ENCODE data around the gene ZNF90.
A peak's percentile ranks its signal among the peaks of the same experiment; 100 is the strongest.
"Not testable (repeated sequence)": the region's sequence is repeated elsewhere in the genome, so short reads cannot be mapped to it uniquely, and the experiment has no call there.

The ZNF90 gene

DNA sequence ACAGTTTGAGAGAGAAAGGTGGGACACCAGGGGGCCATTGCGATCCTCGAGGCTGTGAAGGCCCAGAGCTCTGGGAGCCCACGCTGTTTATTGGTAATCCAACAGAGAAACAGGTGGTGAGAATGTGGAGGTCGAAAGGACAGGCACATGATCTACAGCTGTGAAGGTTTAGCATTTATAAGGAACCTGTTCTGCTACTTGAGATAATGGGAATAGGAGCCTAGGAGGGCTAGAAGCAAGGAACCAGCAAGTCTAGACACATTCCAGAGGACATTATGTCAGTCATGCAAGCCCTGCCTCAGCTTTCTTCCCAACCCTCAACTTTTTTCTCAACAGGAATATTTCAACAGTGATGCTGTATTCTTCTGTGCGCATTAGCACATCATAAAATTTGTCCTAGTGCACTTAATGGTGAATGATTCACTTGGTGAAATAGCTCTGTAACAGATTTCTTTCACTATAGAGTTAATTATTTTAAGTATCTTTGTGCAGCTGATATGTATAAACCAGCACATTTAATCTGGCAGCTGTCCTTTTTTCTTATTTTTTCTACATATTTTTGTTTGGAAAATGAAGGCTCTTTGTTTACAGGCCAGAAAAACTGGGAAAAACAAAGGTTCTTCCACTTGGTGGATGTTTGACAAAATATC, 25.4 kb downstream of the ZNF90 start:
- no peak for DNase-seq (ENCODE audit: low read depth)

DNA sequence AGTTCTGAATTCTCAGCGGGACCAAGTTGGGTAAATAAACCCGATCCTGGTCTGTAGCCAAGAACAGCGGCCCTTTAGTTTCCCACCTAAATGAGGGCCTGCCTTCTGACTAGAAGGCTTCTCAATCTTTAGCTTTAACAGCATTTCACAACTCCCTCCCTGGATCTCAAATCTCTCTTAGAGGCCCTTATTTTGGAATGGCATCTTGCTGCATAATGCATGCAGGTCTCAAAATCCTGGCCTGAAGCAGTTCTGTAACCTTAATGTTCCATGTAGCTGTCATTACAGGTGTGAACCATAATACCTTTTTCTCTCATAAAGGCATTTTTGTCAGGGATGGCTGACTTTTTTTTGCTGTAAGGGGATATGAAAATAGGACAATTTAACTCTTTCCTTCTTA, 29.5 kb downstream of the ZNF90 start:
- no peak for DNase-seq (ENCODE audit: low read depth)

DNA sequence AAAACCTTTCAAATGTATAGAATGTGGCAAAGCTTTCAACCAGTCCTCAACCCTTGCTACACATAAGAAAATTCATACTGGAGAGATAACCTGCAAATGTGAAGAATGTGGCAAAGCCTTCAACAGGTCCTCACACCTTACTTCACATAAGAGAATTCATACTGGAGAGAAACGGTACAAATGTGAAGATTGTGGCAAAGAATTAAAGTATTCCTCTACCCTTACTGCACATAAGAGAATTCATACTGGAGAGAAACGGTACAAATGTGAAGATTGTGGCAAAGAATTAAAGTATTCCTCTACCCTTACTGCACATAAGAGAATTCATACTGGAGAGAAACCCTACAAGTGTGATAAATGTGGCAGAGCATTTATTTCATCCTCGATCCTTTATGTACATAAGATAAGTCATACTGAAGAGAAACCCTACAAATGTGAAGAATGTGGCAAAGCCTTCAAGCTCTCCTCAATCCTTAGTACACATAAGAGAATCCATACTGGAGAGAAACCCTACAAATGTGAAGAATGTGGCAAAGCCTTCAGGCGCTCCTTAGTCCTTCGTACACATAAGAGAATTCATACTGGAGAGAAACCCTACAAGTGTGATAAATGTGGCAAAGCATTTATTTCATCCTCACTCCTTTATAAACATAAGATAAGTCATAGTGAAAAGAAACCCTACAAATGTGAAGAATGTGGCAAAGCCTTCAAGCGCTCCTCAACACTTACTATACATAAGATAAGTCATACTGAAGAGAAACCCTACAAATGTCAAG, 40.5 kb downstream of the ZNF90 start:
- not testable (repeated sequence) for DNase-seq (ENCODE audit: low read depth)

DNA sequence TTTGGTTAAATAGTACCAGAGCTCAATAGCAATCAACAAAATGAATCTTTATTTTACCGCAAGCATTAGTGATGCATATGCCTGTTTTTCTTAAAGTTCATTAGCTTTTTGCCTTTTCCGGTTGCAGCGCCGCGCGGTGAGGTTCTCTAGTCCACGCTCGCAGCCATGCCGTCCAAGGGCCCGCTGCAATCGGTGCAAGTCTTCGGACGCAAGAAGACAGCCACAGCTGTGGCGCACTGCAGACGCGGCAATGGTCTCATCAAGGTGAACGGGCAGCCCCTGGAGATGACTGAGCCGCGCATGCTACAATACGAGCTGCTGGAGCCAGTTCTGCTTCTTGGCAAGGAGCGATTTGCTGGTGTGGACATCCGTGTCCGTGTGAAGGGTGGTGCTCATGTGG, 47.1 kb downstream of the ZNF90 start:
- no peak for DNase-seq (ENCODE audit: low read depth)

DNA sequence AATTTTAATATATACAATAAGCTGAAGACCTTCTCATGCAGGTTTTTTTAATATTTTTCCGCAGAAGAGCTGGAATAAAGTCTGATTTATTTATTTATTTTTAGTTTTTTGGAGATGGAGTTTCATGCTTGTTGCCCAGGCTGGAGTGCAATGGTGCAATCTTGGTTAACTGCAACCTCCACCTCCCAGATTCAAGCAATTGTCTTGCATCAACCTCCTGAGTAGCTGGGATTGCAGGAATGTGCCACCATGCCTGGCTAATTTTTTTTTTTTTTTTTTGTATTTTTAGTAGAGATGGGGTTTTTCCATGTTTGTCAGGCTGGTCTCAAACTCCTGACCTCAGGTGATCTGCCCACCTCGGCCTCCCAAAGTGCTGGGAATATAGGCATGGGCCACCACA, 55.1 kb downstream of the ZNF90 start:
- not testable (repeated sequence) for DNase-seq (ENCODE audit: low read depth)

DNA sequence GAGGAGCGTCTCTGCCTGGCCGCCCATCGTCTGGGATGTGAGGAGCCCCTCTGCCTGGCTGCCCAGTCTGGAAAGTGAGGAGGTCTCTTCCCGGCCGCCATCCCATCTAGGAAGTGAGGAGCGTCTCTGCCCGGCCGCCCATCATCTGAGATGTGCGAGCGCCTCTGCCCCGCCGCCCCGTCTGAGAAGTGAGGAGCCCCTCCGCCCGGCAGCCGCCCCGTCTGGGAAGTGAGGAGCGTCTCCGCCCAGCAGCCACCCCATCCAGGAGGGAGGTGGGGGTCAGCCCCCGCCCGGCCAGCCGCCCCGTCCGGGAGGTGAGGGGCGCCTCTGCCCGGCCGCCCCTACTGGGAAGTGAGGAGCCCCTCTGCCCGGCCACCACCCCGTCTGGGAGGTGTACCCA, 59.9 kb downstream of the ZNF90 start:
- DNase-seq (ENCODE audit: low read depth), result not testable (repeated sequence)

DNA sequence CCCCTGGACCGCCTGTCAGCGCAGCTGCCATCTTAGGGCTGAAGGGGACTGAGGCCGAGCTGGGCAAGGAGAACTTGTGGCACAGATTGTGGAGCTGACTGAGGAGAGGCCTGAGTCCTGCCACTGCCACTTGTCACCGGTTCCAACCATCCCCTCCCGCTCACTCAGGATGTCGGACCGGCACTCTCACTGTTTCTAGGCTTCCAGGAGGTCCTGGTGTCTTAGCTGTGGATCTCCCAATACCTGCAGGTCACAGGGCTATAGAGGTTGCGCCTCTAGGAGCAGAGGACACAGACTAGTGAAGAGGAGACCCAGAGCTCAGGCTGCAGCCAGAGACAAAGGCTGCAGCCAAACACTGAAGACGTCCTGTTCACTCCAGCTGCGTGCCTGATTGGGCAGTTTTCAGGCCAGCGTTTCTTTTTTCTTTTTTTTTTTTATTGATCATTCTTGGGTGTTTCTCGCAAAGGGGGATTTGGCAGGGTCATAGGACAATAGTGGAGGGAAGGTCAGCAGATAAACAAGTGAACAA, 73.9 kb downstream of the ZNF90 start:
- DNase-seq (ENCODE audit: low read depth), result no peak

DNA sequence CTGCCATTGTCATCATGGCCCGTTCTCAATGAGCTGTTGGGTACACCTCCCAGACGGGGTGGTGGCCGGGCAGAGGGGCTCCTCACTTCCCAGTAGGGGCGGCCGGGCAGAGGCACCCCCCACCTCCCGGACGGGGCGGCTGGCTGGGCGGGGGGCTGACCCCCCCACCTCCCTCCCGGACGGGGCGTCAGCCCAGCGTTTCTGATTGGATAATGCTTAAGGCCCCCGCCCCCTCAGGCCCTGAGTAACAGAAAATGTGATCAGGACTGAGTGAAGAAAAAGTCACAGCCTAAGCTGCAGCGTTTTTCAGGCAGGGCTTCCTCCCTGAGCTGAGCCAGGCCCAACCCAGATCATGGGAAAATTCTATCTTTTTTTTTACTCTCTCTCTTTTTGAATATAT, 74.7 kb downstream of the ZNF90 start:
- DNase-seq (ENCODE audit: low read depth), result not testable (repeated sequence)

DNA sequence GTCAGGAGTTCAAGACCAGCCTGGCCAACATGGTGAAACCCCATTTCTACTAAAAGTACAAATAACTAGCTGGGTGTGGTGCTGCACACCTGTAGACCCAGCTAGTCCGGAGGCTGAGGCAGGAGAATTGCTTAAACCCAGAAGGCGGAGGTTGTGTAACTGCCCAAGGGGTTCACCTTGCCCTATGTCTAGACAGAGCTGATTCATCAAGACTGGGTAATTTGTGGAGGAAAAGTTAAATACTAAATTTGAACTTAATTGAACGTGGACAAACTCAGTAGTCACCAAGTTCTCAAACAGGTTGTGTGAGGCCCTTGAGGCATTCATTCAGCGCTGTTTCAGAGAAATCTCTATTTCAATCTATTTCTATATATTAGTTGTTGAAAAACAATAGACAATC, 75.5 kb downstream of the ZNF90 start:
- DNase-seq (ENCODE audit: low read depth), result no peak

DNA sequence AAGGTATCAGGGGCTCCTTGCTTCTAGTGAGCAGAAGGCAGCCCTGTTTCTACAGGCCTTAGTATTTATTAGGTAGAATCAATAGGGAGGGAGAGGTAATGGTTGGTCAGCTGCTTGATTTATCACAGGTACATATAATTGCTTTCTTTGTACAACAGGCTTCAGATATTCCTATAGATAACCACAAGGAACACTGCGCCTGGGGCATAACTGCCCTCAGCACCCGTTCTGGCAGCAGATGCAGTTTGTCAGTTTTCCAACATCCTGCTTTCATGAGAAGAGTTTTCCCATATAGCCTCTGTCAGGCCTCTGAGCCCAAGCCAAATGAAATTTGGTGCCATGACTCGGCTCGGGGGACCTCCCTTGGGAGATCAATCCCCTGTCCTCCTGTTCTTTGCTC, 76.8 kb downstream of the ZNF90 start:
- DNase-seq (ENCODE audit: low read depth), result no peak

DNA sequence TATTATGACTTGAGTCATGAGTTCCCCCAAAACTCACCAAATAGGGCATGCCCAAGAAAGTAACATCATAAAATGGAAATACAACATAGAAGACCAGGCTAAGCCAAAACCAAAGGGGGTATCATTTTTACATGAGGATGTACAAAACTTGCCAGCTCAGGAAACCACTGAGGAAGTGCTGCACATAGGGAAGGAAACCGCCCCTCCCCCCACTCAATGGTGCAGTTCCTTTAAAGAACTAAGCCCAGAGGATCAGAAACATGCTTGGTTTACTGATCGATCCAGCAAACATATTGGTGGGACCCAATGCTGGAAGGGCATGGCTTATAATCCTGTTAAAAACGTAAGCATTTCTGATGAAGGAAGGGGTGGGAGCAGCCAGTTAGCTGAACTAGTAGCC, 85.0 kb downstream of the ZNF90 start:
- DNase-seq (ENCODE audit: low read depth), result no peak

DNA sequence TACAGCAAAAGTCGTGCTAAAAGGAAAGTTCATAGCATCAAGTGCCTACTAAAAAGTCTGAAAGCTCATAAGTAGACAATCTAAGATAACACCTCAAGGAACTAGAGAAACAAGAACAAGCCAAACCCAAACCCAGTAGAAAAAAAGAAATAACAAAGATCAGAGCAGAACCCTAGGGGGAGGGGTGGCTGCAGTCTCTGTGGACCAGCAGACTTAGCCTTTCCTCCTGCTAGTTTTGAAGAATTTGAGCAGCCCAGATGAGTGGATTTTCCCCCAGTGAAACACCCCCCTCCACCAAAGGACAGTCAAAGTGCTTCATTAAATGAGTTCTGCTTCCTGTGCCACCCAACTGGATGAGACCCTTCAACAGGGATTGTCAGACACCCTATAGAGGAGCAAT, 86.7 kb downstream of the ZNF90 start:
- DNase-seq (ENCODE audit: low read depth), result no peak

DNA sequence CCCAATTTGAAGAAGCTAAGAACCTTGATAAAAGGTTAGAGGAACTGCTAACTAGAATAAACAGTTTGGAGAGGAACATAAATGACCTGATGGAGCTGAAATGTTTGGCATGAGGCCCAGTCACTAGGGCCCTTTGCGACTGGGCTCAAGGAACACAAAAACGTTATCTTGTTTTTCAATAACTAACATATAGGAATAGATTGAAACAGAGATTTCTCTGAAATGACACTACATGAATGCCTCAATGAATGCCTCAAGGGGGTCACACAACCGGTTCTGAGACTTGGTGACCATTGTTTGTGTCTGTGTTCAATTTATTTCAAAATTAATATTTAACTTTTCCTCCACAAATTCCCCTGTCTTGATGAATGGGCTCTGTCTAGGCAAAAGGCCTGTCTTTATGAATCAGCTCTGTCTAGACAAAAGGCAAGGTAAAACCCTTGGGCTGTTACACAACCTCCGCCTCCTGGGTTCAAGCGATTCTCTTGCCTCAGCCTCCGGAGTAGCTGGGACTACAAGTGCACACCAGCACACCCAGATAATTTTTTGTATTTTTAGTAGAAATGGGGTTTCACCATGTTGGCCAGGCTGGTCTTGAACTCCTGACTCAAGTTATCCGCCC, 88.3 kb downstream of the ZNF90 start:
- DNase-seq (ENCODE audit: low read depth), result no peak

DNA sequence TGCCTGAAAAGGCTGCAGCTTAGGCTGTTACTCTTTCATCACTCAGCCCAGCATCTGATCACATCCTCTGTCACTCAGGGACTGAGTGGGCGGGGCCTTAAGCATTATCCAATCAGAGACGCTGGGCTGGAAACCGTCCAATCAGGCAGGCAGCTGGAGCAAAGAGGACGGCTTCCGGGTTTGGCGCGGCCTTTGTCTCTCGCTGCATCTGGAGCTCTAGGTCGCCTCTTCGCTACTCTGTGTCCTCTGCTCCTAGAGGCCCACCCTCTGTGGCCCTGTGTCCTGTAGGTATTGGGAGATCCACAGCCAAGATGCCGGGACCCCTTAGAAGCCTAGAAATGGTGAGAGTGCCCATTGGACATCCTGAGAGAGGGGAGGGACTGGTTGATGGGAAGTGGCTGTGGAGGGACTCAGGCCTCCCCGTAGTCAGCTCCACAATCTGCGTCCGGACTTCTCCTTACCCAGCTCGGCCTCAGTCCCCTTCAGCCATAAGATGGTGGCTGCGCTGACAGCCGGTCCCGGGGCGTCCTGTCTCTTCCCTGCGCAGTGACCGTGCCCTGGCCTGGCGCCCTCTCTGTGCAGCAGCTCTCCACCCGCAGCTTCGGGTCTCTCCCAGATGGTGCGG, 89.3 kb downstream of the ZNF90 start, which contains the start of gene ZNF486:
Gene ZNF486, plus strand, starts transcription at position 195 of the 625 bp plus-strand sequence. Its CDS starts 117 bp downstream, at position 312.
- DNase-seq (ENCODE audit: low read depth), result peak; percentile 86

DNA sequence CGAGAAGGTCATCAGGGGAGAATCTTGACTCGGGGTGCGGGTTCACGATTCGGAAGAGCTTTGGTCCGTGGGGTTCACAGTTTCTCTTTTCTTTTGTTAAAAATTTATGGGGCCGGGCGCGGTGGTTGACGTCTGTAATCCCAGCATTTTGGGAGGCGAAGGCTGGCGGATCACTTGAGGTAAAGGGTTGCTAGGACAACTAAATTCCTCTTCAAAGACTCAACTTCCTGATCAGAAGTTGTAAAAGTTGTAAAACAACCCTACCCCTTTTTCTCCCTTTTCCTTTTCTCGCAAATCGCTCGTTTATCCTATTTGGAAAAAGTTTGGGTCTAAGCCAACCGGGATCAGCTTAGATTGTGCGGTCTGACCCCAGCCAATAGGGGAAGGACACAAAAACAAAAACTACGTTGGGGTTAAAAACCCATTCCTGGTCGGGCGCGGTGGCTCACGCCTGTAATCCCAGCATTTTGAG, 89.9 kb downstream of the ZNF90 start:
- DNase-seq (ENCODE audit: low read depth), result no peak

Data from activated T-cell treated with anti-CD3 and anti-CD28 coated beads for 24 hours (primary cell).